ENCODE data around the gene ARHGDIG. TPM values are rescaled to one million over a fixed set of nuclear protein-coding genes. Genes with fewer than 3 reads are reported as not detected.

The ARHGDIG gene
- total and polyA plus RNA-seq, 7 donors, result 1.6 to 5.7 (median 5.0) TPM; not detected in 1

DNA sequence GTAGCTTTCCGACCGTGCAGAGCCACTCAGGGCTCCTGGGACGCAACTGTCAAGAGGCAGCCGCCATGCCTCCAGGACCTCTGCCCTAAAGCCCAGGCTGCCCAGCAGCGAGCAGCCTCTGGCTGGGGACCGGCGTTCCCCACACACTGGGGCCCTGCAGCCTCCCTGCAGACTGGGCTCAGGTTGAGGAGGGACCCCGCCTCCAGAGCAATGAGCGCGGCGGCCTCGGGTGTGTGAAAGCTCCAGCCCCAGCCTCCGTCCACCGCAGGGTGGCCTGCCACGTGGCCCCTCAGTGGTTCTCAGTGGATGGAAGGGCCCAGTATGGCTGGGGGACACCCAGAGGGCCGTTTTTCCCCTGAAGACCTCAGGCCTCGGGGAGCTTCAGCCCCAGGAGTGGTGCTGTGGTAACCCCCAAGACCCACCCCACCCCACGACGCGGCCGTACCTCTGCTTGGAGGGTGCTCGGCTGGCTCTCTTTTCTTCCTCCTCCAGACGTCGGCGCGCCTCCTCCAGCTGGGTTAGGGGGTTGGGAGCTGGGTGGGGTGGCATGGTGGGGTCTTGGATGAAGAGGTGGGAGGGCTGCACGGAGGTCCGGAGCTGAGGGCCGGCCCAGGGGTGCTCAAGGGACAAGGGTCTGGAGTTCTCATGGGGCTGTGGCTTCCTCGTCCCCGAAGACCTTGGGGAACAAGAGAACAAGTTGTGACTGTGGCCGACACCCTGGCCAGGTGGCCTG lies 12.8 kb downstream of the ARHGDIG start:
- no peak overlapping the region for H3K27ac ChIP-seq
- H3K36me3 ChIP-seq, result peaks cover 9 to 81% (median 47%) of the 10 kb centered on the region in 4 donors
- no peak overlapping the region for H3K4me3 ChIP-seq
- no peaks in the 10 kb centered on the region for H3K27me3 ChIP-seq
- no peak for TF ChIP-seq POLR2AphosphoS5 (IDR thresholded peaks at IDR 0.05)
- TF ChIP-seq, protein P1, sequence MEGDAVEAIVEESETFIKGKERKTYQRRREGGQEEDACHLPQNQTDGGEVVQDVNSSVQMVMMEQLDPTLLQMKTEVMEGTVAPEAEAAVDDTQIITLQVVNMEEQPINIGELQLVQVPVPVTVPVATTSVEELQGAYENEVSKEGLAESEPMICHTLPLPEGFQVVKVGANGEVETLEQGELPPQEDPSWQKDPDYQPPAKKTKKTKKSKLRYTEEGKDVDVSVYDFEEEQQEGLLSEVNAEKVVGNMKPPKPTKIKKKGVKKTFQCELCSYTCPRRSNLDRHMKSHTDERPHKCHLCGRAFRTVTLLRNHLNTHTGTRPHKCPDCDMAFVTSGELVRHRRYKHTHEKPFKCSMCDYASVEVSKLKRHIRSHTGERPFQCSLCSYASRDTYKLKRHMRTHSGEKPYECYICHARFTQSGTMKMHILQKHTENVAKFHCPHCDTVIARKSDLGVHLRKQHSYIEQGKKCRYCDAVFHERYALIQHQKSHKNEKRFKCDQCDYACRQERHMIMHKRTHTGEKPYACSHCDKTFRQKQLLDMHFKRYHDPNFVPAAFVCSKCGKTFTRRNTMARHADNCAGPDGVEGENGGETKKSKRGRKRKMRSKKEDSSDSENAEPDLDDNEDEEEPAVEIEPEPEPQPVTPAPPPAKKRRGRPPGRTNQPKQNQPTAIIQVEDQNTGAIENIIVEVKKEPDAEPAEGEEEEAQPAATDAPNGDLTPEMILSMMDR (IDR thresholded peaks at IDR 0.05), result no peak
- no peak for TF ChIP-seq POLR2A (IDR thresholded peaks at IDR 0.05)
- TF ChIP-seq EP300 (IDR thresholded peaks at IDR 0.05), result no peak
- no peaks in the 10 kb centered on the region for H3K4me1 ChIP-seq
- DNase-seq, result no peak
- WGBS, 2 donors, result 93 to 96% methylated on average over 32 of the region's 32 CpGs
- intact Hi-C loops (cut with DNase I), result no loop called here
- H3K9me3 ChIP-seq, result no peaks in the 10 kb centered on the region

DNA sequence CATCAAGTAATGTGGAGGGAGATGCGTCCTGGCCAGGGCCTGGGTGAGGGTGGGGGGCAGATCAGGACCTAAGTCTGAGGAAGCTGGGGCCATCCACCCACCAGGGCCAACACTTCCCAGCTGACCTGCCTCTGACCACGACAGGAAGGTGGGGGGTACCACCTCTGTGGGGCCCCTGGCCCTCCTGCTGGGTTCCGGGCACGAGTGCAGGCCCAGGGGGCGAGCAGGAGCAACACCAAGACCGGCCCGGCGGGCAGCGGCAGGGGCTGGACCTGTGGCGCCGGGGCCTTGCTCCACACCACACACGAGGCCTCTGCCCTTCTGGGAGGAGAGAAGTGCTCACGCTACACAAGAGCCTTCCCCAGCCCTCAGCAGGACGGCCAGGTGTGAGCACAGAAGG lies 15.9 kb downstream of the ARHGDIG start:
- DNase-seq, result no peak
- no peaks in the 10 kb centered on the region for H3K4me1 ChIP-seq
- intact Hi-C loops (cut with DNase I), result no loop called here
- H3K9me3 ChIP-seq, result no peaks in the 10 kb centered on the region
- H3K27ac ChIP-seq, result no peak overlapping the region
- H3K36me3 ChIP-seq, result peaks cover 9 to 55% (median 28%) of the 10 kb centered on the region in 4 donors
- no peaks in the 10 kb centered on the region for H3K27me3 ChIP-seq
- no peak overlapping the region for H3K4me3 ChIP-seq
- TF ChIP-seq EP300 (IDR thresholded peaks at IDR 0.05) (no peak), POLR2AphosphoS5 (IDR thresholded peaks at IDR 0.05) (no peak)
- TF ChIP-seq, protein P1 (IDR thresholded peaks at IDR 0.05), result no peak
- WGBS, 2 donors, result 95% methylated on average over 14 of the region's 14 CpGs

DNA sequence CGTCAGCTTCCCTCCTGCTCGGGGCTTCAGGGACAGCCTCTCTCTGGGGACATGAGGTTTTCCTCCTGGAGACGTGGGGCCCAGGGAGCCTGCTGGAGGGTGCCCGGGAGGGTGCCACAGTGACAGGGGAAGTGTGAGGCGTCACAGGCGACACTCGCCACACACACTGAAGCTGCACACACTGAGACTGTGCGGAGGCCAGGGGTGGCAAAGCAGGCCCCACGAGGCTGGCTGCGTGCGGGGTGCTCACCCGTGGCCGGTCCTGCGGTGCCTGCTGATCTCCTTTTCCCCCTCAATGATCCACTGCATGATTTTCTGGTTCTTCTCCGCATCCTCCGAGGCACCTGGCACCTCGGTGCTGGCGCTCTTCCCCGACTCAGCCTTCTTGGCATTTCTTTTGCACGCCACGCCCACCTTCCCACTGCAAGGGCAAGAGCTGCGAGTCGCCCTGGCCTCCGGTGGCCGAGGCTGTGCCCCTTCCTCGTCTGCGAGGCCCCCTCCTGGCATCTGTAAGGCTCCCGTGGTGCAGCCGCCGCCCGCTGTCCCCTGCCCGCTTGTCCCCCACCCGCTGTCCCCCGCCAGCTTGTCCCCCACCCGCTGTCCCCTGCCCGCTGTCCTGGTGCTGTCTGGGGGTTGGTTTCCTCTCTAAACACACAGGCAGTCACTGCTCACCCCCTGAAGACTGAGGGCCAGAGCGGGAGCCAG lies 16.6 kb downstream of the ARHGDIG start:
- Histone ChIP-seq H3K27ac (no peak overlapping the region), H3K27me3 (no peaks in the 10 kb centered on the region), H3K9me3 (no peaks in the 10 kb centered on the region), H3K4me1 (no peaks in the 10 kb centered on the region), H3K4me3 (no peak overlapping the region), H3K36me3 (peaks cover 9 to 50% (median 26%) of the 10 kb centered on the region in 4 donors)
- 89 to 92% methylated on average over 37 of the region's 37 CpGs for WGBS, 2 donors
- intact Hi-C loops (cut with DNase I), result no loop called here
- TF ChIP-seq, protein P1 (IDR thresholded peaks at IDR 0.05), result no peak
- no peak for TF ChIP-seq POLR2AphosphoS5 (IDR thresholded peaks at IDR 0.05)
- TF ChIP-seq EP300 (IDR thresholded peaks at IDR 0.05), result no peak
- no peak for TF ChIP-seq POLR2A (IDR thresholded peaks at IDR 0.05)
- DNase-seq, result no peak

DNA sequence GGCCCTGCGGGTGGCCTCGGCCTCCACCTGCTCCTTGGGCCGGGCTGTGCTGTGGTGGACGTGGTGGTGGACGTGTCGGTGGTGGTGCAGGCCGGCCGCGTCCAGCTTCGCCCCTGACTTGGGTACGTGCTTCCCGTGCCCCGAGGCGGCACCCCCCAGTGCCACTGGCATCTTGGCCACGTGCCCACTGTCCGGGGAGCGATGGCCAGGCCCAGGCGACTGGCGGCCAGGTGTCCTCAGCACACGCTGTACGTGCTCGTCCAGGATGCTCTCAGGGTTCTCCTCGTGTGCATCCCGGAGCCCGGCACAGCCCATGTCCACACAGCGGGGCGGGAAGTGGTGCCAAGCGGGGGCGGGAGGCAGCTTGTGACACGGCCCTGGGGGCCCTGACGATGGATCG lies 17.4 kb downstream of the ARHGDIG start:
- Histone ChIP-seq H3K27ac (no peak overlapping the region), H3K4me1 (no peaks in the 10 kb centered on the region), H3K9me3 (no peaks in the 10 kb centered on the region), H3K27me3 (no peaks in the 10 kb centered on the region), H3K36me3 (peaks cover 6 to 50% (median 20%) of the 10 kb centered on the region in 4 donors), H3K4me3 (no peak overlapping the region)
- DNase-seq, result no peak
- intact Hi-C loops (cut with DNase I), result no loop called here
- TF ChIP-seq EP300 (IDR thresholded peaks at IDR 0.05), result no peak
- TF ChIP-seq POLR2A (IDR thresholded peaks at IDR 0.05), result no peak
- 95 to 97% methylated on average over 32 of the region's 32 CpGs for WGBS, 2 donors

DNA sequence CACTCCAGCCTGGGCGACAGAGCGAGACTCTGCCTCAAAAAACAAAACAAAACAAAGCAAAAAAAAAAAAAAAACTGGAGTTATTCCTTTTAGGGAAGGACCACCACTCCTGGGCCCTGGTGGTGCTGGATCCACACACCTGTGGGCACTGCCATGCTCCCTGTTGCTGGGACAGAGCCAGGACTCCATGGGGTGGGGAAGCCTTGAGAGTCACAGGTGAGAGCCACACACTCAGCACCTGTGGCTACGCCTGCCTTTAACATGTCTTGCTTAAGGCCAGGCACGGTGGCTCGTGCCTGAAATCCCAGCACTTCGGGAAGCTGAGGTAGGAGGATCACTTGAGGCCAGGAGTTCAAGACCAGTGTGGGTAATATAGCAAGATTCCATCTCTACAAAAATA lies 20.8 kb downstream of the ARHGDIG start:
- Histone ChIP-seq H3K27me3 (no peaks in the 10 kb centered on the region), H3K36me3 (peaks cover 0 to 52% (median 18%) of the 10 kb centered on the region in 4 donors), H3K27ac (no peak overlapping the region), H3K9me3 (no peaks in the 10 kb centered on the region), H3K4me1 (no peaks in the 10 kb centered on the region), H3K4me3 (no peak overlapping the region)
- intact Hi-C loops (cut with DNase I), result no loop called here
- DNase-seq, result no peak
- TF ChIP-seq POLR2AphosphoS5 (IDR thresholded peaks at IDR 0.05) (no peak), POLR2A (IDR thresholded peaks at IDR 0.05) (no peak), EP300 (IDR thresholded peaks at IDR 0.05) (no peak)
- TF ChIP-seq, protein P1 (IDR thresholded peaks at IDR 0.05), result no peak
- WGBS, 2 donors, result 96 to 97% methylated on average over 6 of the region's 6 CpGs

All from sigmoid colon (tissue), 7 donors.